ENCODE measurements around the gene TENM4. TPM values are rescaled to one million over a fixed set of nuclear protein-coding genes. Genes with fewer than 3 reads are reported as not detected.

TENM4 gene
- total RNA-seq, 1 donor from 2014 or later, result 0.63 TPM

DNA sequence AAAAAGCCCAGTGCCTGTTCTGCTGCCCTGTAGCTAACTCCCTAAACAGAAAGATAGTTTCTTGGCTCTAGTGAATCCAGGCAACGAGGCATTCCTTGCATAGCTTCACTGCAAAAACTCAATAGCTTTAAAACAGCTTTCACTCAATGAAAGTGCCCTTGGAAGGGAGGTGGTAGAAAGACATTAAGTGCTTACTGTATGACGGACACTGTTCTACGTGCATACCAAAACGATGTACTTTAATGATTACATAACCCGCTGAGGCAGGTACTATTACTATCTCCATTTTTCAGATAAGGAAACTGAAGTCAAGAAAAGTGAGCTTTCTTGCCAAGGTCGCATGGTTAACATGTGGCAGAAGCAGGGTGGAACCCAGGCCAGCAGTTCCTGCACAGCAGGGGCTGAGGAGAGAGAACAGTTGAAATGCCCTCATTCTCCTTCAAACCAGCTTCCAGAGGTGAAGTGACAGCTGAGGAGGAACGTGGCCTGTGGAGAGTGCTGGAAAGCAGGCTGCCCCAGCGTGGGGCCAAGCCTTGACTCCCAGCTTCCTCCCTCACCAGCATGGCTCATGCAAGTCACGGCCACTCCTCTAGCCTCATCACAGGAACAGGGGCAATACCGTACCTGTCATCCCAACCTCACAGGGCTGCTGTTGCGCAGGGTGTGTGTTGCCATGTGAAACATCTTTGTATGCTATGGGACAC lies 638.6 kb downstream of the TENM4 start:
- DNase-seq, result no peak
- Histone ChIP-seq H3K4me3 (no peak overlapping the region), H3K27ac (replicated peaks) (peak overlapping the region; percentile 62), H3K4me1 (peaks cover 29% of the 10 kb centered on the region), H3K36me3 (no peaks in the 10 kb centered on the region), H3K9me3 (replicated peaks) (no peaks in the 10 kb centered on the region), H3K27me3 (ENCODE audit: low read depth) (no peaks in the 10 kb centered on the region)
- TF ChIP-seq, protein P1, sequence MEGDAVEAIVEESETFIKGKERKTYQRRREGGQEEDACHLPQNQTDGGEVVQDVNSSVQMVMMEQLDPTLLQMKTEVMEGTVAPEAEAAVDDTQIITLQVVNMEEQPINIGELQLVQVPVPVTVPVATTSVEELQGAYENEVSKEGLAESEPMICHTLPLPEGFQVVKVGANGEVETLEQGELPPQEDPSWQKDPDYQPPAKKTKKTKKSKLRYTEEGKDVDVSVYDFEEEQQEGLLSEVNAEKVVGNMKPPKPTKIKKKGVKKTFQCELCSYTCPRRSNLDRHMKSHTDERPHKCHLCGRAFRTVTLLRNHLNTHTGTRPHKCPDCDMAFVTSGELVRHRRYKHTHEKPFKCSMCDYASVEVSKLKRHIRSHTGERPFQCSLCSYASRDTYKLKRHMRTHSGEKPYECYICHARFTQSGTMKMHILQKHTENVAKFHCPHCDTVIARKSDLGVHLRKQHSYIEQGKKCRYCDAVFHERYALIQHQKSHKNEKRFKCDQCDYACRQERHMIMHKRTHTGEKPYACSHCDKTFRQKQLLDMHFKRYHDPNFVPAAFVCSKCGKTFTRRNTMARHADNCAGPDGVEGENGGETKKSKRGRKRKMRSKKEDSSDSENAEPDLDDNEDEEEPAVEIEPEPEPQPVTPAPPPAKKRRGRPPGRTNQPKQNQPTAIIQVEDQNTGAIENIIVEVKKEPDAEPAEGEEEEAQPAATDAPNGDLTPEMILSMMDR (IDR thresholded peaks at IDR 0.05; ENCODE audit: borderline replicate concordance), result no peak
- intact Hi-C loops (cut with micrococcal nuclease), result no loop called here

DNA sequence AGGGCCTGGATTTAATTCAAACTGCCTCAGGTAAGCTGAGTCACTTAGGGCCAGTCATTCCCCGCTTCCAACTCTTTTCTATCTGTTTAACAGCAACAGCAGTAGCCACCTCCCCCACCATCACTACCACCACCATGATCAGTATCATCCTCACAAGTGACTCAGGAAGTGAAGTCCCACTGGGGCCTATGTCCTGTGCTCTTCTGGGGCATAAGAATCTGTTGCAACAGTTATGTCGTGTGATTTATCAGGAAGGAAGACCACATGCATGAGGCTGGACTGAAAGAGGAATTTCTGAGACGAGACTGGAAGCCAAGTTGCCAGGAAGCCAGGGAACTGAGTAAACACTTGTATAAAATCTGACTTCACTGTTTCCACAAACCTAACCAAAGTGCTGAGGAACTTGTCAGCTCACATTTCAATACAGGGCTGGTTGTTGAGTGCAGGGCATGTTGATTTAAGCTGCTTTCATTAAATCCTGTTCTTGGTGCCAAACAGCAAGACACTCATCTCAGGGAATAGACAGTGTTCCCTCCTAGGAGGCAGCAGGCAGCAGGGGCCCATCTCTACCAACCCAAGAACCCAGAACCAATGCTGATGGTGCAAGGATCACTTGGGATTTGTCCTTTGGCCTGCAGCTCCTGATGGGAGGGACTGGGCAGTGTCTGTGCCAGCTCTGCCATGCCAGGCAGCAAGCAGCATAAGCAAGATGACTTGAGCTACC lies 639.5 kb downstream of the TENM4 start:
- intact Hi-C loops (cut with micrococcal nuclease), result no loop called here
- no peak overlapping the region for H3K4me3 ChIP-seq
- peak overlapping the region; percentile 62 for H3K27ac ChIP-seq (replicated peaks)
- no peaks in the 10 kb centered on the region for H3K36me3 ChIP-seq
- DNase-seq, result no peak
- H3K27me3 ChIP-seq (ENCODE audit: low read depth), result no peaks in the 10 kb centered on the region
- peaks cover 29% of the 10 kb centered on the region for H3K4me1 ChIP-seq
- H3K9me3 ChIP-seq (replicated peaks), result no peaks in the 10 kb centered on the region
- TF ChIP-seq, protein P1 (IDR thresholded peaks at IDR 0.05; ENCODE audit: borderline replicate concordance), result no peak

DNA sequence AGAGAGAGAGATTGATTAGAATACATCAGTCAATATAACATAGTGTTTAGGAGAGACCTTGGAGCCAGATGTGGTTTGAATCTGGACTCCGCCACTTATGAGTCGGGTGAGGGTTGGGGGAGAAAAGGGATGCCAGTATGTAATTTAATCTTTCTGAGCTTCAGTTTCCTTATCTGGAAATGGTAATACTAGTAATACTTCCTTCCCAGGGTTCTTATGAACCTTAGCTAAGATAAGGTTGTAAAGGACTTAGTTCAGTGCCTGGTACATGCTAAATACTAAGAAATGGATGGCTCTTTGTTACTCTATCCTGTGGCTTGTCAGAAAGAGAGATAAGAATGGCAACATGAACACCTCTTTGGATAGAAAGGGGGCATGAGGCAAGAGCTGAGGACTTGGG lies 640.1 kb downstream of the TENM4 start:
- no peaks in the 10 kb centered on the region for H3K9me3 ChIP-seq (replicated peaks)
- DNase-seq, result no peak
- H3K4me3 ChIP-seq, result no peak overlapping the region
- TF ChIP-seq, protein P1 (IDR thresholded peaks at IDR 0.05; ENCODE audit: borderline replicate concordance), result no peak
- H3K27ac ChIP-seq (replicated peaks), result peak overlapping the region; percentile 62
- no peaks in the 10 kb centered on the region for H3K36me3 ChIP-seq
- H3K4me1 ChIP-seq, result peaks cover 29% of the 10 kb centered on the region
- no peaks in the 10 kb centered on the region for H3K27me3 ChIP-seq (ENCODE audit: low read depth)
- intact Hi-C loops (cut with micrococcal nuclease), result no loop called here

DNA sequence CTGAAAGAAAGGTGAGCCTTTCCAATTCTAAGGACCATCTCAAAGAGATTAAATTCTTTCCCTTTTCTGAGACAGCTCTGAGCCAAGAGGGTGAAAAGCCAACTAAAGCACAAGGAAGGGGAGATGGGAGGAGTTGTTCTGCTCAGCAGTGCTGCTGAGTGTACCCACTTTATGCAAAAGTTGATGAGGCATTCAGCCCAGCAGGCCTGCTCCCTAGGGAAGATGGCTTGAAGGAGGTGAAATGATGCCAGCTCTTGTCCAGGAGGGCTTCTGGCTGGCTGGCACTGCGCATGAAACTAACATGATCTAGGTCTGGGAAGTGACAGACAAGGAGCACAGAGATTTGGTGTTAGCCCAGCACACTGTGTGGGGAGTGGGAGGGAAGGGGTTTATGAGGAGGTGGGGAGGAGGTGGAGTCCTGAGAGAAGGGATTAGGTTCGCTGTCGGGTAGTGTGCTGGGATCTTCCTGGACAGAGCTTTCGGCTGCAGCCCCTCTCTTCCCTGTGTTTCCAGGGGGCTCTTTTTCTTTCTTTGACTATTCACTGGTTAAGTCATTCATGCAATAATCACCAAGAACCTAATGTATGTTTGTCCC lies 640.6 kb downstream of the TENM4 start:
- Histone ChIP-seq H3K9me3 (replicated peaks) (no peaks in the 10 kb centered on the region), H3K27ac (replicated peaks) (no peak overlapping the region), H3K4me1 (peaks cover 29% of the 10 kb centered on the region), H3K4me3 (no peak overlapping the region), H3K27me3 (ENCODE audit: low read depth) (no peaks in the 10 kb centered on the region), H3K36me3 (no peaks in the 10 kb centered on the region)
- no peak for DNase-seq
- intact Hi-C loops (cut with micrococcal nuclease), result no loop called here
- TF ChIP-seq, protein P1 (IDR thresholded peaks at IDR 0.05; ENCODE audit: borderline replicate concordance), result no peak

DNA sequence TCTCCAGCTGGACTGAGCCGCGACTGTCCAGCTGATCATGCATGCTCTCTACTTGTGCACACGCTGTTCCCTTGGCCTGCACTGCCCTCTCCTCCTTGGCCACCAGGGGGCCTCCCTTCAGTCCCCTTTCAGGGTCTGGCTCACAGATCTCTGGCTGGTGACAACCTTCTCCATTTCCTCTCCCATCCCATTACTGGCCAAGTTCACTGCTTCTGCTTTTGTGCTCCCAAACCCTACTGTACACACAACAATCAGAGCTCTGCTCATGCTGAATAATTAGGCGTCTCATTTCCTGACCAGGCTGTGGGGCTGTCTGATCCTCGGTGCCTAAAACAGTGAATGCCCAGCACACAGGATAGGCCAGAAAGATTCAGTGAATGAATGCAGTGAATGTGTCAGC lies 642.2 kb downstream of the TENM4 start:
- H3K9me3 ChIP-seq (replicated peaks), result no peaks in the 10 kb centered on the region
- H3K36me3 ChIP-seq, result no peaks in the 10 kb centered on the region
- H3K27ac ChIP-seq (replicated peaks), result no peak overlapping the region
- TF ChIP-seq, protein P1 (IDR thresholded peaks at IDR 0.05; ENCODE audit: borderline replicate concordance), result peak; percentile 88
- H3K27me3 ChIP-seq (ENCODE audit: low read depth), result no peaks in the 10 kb centered on the region
- H3K4me3 ChIP-seq, result no peak overlapping the region
- peak; percentile 72 for DNase-seq
- intact Hi-C loops (cut with micrococcal nuclease), result loop anchor here (10.0 kb wide), 1 partner anchor 166 kb away; no protein-coding TSS in a partner anchor
- peaks cover 29% of the 10 kb centered on the region for H3K4me1 ChIP-seq
